Measurements from ENCODE around the gene PLXNC1.

The PLXNC1 gene

DNA sequence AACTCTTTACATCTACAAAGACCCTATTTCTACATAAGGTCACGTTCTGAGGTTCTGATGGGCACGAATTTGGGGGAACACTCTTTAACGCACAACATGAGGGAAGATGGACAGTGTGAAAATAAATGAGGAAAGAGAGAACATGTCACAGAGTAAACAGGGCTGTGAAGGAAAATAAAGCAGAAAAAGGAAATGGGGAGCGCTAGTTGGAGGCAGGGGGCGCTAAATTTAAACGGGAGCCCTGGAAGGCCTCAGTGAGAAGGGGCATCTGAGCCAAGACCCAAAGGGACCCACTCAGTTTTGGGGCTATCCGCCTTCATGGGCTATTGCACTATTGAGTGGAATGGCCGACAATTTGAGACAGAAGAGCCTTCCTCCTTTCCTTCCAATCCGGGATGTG, 50.5 kb downstream of the PLXNC1 start:
- TF ChIP-seq, protein P1, sequence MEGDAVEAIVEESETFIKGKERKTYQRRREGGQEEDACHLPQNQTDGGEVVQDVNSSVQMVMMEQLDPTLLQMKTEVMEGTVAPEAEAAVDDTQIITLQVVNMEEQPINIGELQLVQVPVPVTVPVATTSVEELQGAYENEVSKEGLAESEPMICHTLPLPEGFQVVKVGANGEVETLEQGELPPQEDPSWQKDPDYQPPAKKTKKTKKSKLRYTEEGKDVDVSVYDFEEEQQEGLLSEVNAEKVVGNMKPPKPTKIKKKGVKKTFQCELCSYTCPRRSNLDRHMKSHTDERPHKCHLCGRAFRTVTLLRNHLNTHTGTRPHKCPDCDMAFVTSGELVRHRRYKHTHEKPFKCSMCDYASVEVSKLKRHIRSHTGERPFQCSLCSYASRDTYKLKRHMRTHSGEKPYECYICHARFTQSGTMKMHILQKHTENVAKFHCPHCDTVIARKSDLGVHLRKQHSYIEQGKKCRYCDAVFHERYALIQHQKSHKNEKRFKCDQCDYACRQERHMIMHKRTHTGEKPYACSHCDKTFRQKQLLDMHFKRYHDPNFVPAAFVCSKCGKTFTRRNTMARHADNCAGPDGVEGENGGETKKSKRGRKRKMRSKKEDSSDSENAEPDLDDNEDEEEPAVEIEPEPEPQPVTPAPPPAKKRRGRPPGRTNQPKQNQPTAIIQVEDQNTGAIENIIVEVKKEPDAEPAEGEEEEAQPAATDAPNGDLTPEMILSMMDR (IDR thresholded peaks at IDR 0.05; ENCODE audit: low read depth, low read length, missing control alignments): no peak
- Histone ChIP-seq H3K27me3 (replicated peaks) (no peaks in the 10 kb centered on the region), H3K27ac (no peak overlapping the region), H3K4me3 (ENCODE audit: low read depth, low read length) (no peak overlapping the region), H3K36me3 (replicated peaks) (no peaks in the 10 kb centered on the region)
- in situ Hi-C loops (cut with HindIII; ENCODE audit: low pct_ligation_motif_present, low sequenced_read_pairs): no loop called here
- DNase-seq: no peak

GRCh38 chr12:94200069-94200468, 51.7 kb downstream of the PLXNC1 start:
- TF ChIP-seq, protein P1 (IDR thresholded peaks at IDR 0.05; ENCODE audit: low read depth, low read length, missing control alignments): no peak
- no peak overlapping the region for H3K4me3 ChIP-seq (ENCODE audit: low read depth, low read length)
- DNase-seq: no peak
- in situ Hi-C loops (cut with HindIII; ENCODE audit: low pct_ligation_motif_present, low sequenced_read_pairs): no loop called here
- no peaks in the 10 kb centered on the region for H3K27me3 ChIP-seq (replicated peaks)
- no peak overlapping the region for H3K27ac ChIP-seq
- H3K36me3 ChIP-seq (replicated peaks): no peaks in the 10 kb centered on the region

DNA sequence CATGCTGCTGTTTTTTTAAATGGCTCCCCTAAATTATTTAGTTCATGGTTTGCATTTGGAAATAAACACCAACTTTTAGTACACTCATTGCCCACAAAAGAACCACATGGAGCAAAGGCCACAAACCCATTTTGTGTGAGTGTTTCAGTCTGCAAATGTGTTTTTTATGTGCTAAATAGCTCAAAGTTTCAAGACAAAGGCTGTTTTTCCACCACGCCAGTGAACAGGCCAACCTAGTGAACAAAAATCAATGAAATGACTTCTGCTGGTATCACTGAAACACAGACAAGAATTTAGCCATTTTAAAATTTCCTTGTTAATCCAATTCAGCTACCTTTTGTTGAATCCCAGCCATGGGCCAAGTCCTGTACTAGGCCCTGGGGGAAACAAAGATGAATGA, 52.3 kb downstream of the PLXNC1 start:
- Histone ChIP-seq H3K27ac (no peak overlapping the region), H3K36me3 (replicated peaks) (no peaks in the 10 kb centered on the region), H3K27me3 (replicated peaks) (no peaks in the 10 kb centered on the region), H3K4me3 (ENCODE audit: low read depth, low read length) (no peak overlapping the region)
- TF ChIP-seq, protein P1 (IDR thresholded peaks at IDR 0.05; ENCODE audit: low read depth, low read length, missing control alignments): no peak
- no peak for DNase-seq
- in situ Hi-C loops (cut with HindIII; ENCODE audit: low pct_ligation_motif_present, low sequenced_read_pairs): no loop called here

GRCh38 chr12:94202245-94203180, 54.1 kb downstream of the PLXNC1 start:
- H3K4me3 ChIP-seq (ENCODE audit: low read depth, low read length): no peak overlapping the region
- no peak overlapping the region for H3K27ac ChIP-seq
- H3K36me3 ChIP-seq (replicated peaks): no peaks in the 10 kb centered on the region
- TF ChIP-seq, protein P1 (IDR thresholded peaks at IDR 0.05; ENCODE audit: low read depth, low read length, missing control alignments): no peak
- no peaks in the 10 kb centered on the region for H3K27me3 ChIP-seq (replicated peaks)
- DNase-seq: no peak
- in situ Hi-C loops (cut with HindIII; ENCODE audit: low pct_ligation_motif_present, low sequenced_read_pairs): no loop called here

DNA sequence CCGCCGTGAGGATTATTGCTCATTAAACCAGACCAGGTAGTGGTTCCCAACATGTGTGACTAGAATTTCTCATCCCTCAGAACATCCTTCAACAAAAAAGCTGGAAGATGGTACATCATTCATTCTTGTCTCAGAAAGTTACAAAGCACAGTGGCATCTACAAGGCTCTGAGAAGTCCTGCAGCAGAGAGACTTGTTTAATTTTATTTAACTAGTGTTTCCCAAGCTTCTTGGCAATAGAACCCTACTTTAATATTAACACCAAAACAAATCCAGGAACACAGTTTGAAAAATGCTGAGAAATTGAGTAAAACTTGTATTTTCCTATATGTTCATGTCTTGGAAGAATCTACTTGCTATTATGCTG, 54.8 kb downstream of the PLXNC1 start:
- Histone ChIP-seq H3K27ac (no peak overlapping the region), H3K4me3 (ENCODE audit: low read depth, low read length) (no peak overlapping the region), H3K27me3 (replicated peaks) (no peaks in the 10 kb centered on the region), H3K36me3 (replicated peaks) (no peaks in the 10 kb centered on the region)
- DNase-seq: no peak
- in situ Hi-C loops (cut with HindIII; ENCODE audit: low pct_ligation_motif_present, low sequenced_read_pairs): no loop called here
- TF ChIP-seq, protein P1 (IDR thresholded peaks at IDR 0.05; ENCODE audit: low read depth, low read length, missing control alignments): no peak
